Stomach smooth muscle (tissue), 2 donors: ENCODE measurements around the gene PUS3.
A peak's percentile ranks its signal among the peaks of the same experiment; 100 is the strongest.
"Not testable (repeated sequence)": the region's sequence is repeated elsewhere in the genome, so short reads cannot be mapped to it uniquely, and the experiment has no call there.

ENCODE experiments used
- H3K27ac ChIP-seq: one replicate; pipeline ENCODE4 v1.7.0; 2013; ENCODE audit warnings: mild to moderate bottlenecking, low read length, inconsistent platforms
- H3K27me3 ChIP-seq, 2 donors: one replicate each; pipeline ENCODE4 v1.7.0; 2013; ENCODE audit warnings: low read length in 2 of 2; ENCODE audit not compliant: insufficient read depth in 2 of 2, control insufficient read depth in 1 of 2
- H3K36me3 ChIP-seq, 2 donors: one replicate each; pipeline ENCODE4 v1.7.0; 2013; ENCODE audit warnings: low read length in 2 of 2; ENCODE audit not compliant: control insufficient read depth in 2 of 2, insufficient read depth in 2 of 2
- H3K4me1 ChIP-seq: one replicate; pipeline ENCODE4 v1.7.0; 2013; ENCODE audit warnings: low read length; ENCODE audit not compliant: control insufficient read depth, insufficient read depth
- H3K4me3 ChIP-seq, 2 donors: one replicate each; pipeline ENCODE4 v1.7.0; 2013; ENCODE audit warnings: low read length in 2 of 2
- H3K9ac ChIP-seq, 2 donors: one replicate each; pipeline ENCODE4 v1.7.0; 2013; ENCODE audit warnings: low read length in 2 of 2, mild to moderate bottlenecking in 1 of 2
- H3K9me3 ChIP-seq, 2 donors: one replicate each; pipeline ENCODE4 v1.7.0; 2013; ENCODE audit warnings: low read length in 2 of 2; ENCODE audit not compliant: control insufficient read depth in 2 of 2
- donor health status: healthy.
- donor health status: Pancreatic carcinoma.

Gene PUS3

DNA sequence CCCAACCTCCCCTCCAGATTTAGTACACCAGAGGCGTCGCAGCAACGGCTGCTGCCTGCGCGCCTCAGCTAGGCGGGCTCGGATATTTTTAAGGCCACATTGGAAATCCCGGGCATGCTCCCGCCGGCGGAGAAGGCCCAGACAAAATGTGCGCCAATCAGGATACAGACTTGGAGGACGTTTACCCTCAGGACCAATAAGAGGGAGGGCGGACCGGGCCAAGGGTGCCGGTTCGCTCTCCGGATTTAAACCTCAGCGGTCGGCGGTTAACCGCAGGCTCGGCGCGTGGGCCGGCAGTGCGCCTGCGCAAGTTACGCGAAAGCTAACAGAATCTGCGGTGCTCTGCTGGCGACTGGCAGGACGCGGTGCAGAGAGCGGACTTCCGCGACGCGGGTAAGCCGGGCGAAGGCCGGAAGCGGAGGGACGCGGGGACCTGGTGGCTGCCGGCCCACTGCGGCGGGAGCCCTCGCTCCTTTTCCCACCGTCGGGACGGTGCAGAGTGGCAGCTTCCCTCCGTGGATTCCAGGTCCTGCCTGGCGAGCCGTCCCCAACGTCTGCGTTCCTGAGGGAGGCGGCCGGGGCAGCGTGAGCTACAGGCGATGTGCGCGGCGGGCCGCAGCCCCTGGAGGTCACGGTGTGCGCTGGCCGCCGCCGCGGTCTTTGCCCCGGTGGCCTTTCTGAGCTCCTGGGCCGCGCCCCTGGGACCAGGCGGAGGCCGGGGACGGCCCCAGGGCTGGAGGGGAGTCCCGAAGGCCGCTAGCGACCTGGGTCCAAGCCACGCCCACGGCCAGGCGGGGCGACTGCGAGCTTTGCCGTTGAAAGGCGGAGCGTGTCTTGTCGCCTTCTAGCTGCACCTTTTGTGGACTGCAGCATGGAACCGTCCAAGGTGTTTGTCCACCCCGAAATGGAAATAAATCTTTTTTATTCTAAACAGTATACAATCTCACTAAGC lies 15.4 kb downstream of the PUS3 start, which contains the start of gene HYLS1:
TSS of gene HYLS1 (plus strand) at position 296 of the 952 bp plus-strand sequence. CDS start 11,701 bp downstream, outside the sequence.
- no peaks in the 10 kb centered on the region for H3K27me3 ChIP-seq
- peak within 1 kb of the TSS; percentile 87 for H3K27ac ChIP-seq

DNA sequence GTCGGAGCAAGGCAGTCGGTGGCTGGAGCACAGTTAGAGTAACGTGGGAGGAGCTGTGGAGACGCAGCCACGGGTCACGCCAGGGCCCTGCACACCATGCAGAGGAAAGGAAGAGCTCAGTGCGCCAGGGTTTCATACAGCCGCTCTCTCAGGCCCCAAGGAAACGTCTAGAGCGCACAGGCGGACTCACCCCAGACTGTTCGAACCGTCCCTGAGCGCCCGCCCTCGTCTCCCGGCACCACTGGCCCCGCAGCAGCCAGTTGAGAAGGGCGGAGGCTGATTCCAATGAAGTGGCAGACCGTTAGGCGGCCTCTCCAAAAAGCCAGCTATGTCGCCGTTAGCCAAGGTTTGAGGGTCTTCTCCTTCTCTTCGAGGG lies 16.0 kb downstream of the PUS3 start:
- Histone ChIP-seq H3K36me3 (no peaks in the 10 kb centered on the region), H3K4me1 (peaks cover 16% of the 10 kb centered on the region), H3K9ac (peak overlapping the region; percentile 64 to 68), H3K27me3 (no peaks in the 10 kb centered on the region), H3K4me3 (peak overlapping the region; percentile 80 to 87), H3K9me3 (no peaks in the 10 kb centered on the region), H3K27ac (peak overlapping the region; percentile 87)

More for the DNA sequence above, 15.4 kb downstream of the PUS3 start, which contains the start of gene HYLS1:
- Histone ChIP-seq H3K4me1 (peaks cover 16% of the 10 kb centered on the region), H3K9ac (peak within 1 kb of the TSS; percentile 64 to 77), H3K9me3 (no peaks in the 10 kb centered on the region), H3K36me3 (peaks cover 0 to 2% of the 10 kb centered on the region in 2 donors), H3K4me3 (peak within 1 kb of the TSS; percentile 80 to 87)

- no peak overlapping the region for H3K27ac ChIP-seq
- H3K4me3 ChIP-seq: no peak overlapping the region
Measured at GRCh38 chr11:125883375-125883774, 19.6 kb downstream of the PUS3 start.

DNA sequence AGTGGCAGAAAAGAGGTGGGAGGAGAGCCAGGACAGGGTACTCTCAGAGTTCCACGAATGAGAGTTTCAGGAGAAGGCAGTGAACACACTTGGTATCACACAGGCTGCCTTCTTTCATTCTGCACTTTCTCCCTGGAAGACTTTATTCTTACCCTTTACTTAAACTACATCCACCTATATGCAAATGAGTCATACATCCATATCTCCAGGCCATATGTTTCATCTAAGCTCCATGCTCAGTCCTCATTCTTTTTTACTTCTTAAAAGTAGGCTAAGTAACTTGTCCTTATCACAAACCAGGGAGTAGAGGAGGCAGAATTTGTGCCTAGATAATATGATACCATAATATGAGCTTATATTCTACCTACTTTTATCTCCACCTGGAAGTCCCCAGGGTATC lies 21.7 kb downstream of the PUS3 start:
- H3K4me1 ChIP-seq: peaks cover 3% of the 10 kb centered on the region
- no peak overlapping the region for H3K4me3 ChIP-seq
- no peak overlapping the region for H3K9ac ChIP-seq
- no peaks in the 10 kb centered on the region for H3K27me3 ChIP-seq
- no peaks in the 10 kb centered on the region for H3K9me3 ChIP-seq
- H3K36me3 ChIP-seq: no peaks in the 10 kb centered on the region
- no peak overlapping the region for H3K27ac ChIP-seq

More at GRCh38 chr11:125883375-125883774, 19.6 kb downstream of the PUS3 start:
- Histone ChIP-seq H3K9ac (no peak overlapping the region), H3K9me3 (no peaks in the 10 kb centered on the region), H3K27me3 (no peaks in the 10 kb centered on the region), H3K36me3 (no peaks in the 10 kb centered on the region), H3K4me1 (peaks cover 16% of the 10 kb centered on the region)

DNA sequence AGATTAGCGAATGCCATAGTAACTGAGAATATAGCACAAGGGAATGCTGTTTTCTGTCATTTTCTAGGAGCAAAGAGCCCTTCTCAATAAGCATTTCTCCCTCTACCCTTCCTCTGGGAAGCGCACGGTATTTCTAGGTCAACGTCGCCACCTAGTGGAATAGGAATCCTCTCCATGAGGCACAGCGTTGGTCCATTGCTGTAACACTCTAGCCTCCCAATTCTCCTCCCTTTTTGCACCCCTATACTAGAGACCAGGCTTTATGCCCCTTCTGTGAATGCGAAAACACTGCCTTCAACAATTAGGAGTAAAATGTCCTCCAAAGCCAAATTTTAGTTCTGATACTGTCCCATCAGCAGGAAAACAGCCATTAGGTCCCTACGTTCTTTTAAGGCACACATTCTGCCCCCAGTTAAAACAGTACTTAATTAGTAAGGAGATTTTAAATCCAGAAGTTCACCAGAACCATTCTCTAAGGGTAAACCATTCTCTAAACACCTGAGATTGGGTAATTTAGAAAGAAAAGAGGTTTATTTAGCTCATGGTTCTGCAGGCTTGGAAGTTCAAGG lies 28.4 kb downstream of the PUS3 start:
- Histone ChIP-seq H3K9me3 (no peaks in the 10 kb centered on the region), H3K9ac (peak overlapping the region in 1 of 2 donors; percentile 29), H3K36me3 (no peaks in the 10 kb centered on the region), H3K4me1 (no peaks in the 10 kb centered on the region), H3K27me3 (no peaks in the 10 kb centered on the region), H3K4me3 (peak overlapping the region in 1 of 2 donors; percentile 1), H3K27ac (no peak overlapping the region)

DNA sequence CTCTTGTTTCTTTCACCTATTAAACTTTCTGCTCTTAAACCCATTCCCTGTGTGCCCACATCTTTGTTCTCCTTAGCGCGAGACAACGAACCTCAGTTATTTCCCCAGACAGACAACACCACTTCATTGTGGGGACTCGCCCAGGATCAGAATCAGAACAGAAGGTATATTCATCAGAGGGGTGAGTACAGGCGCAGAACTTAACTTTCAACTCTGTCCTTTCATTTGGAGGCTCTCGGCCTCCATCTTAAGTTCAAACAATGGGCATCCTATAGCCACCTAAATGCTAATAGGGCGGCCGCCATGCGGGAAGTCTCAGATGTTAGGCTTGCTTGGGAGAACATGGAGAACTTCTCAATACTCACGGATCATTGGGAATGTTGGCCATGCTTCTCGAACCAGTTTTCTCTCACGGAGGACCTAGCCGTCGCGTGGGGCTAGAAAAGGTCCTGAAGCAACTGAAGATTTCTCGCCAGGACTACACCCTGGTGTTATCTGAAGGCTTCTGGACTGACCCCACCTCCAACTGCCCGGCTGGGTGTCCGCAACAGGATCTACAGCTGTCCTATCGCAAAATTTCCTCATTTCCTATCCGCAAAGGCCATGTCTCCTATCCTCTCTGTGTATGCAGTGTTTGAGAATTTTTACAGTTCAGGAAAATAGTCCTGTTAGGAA lies 29.0 kb downstream of the PUS3 start:
- H3K9me3 ChIP-seq: no peaks in the 10 kb centered on the region
- peak overlapping the region in 1 of 2 donors; percentile 1 for H3K4me3 ChIP-seq
- no peak overlapping the region for H3K9ac ChIP-seq
- H3K4me1 ChIP-seq: no peaks in the 10 kb centered on the region
- H3K27me3 ChIP-seq: no peaks in the 10 kb centered on the region
- H3K27ac ChIP-seq: no peak overlapping the region
- no peaks in the 10 kb centered on the region for H3K36me3 ChIP-seq

DNA sequence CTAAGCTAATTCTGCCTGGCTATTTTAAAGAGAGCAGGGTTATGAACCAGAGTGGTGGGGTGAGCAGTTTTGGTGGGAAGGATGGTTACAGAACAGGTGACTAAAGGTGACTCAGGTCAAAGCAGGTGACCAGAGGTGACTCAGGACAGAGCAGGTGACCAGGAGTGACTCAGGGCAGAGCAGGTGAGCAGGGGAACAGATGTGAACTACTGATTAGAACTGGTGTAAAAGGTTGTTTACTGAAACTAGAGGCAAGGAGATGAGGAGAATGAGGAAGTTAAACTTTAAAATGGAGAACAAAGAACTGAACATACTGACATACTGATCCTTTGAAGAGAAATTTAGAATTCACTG lies 30.9 kb downstream of the PUS3 start:
- Histone ChIP-seq H3K4me3 (no peak overlapping the region), H3K36me3 (no peaks in the 10 kb centered on the region), H3K27ac (no peak overlapping the region), H3K4me1 (no peaks in the 10 kb centered on the region), H3K9ac (no peak overlapping the region), H3K9me3 (no peaks in the 10 kb centered on the region), H3K27me3 (no peaks in the 10 kb centered on the region)

DNA sequence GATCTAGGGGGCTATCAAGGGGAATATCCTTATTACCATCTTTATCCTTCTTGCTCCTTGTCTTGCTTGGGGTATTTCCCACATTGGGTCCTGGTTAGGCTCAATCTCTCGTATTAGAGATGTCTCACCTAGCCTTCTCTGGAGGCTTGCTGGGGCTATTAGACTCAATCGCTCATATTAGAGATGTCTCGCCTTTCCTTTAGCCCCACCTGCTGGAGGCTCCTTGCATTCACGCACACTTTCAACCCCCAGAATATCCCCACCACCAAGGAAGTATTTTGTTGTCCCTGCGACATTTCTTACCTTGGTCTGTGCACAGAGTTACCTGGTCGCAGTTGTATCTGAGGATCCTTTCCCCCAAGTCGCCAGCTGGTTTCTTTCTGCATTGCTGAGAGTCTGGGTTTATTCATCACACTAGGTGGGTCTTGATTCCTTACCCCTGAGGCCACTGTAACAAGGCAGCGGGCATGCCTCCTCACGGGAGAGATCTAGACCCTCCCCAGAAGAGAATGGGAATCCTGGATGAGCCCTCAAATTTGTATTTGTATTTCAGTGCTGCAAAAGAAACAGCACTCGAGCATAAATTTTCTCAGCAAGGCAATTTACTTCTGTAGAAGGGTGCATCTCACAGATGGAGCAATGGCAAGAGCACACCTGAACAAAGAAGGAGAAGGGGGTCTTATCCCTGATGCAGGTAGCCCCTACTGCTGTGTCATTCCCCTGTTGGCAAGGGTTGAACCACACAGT lies 31.4 kb downstream of the PUS3 start:
- Histone ChIP-seq H3K9ac (no peak overlapping the region), H3K4me1 (no peaks in the 10 kb centered on the region), H3K36me3 (no peaks in the 10 kb centered on the region), H3K9me3 (no peaks in the 10 kb centered on the region), H3K27me3 (no peaks in the 10 kb centered on the region), H3K27ac (no peak overlapping the region), H3K4me3 (no peak overlapping the region)

DNA sequence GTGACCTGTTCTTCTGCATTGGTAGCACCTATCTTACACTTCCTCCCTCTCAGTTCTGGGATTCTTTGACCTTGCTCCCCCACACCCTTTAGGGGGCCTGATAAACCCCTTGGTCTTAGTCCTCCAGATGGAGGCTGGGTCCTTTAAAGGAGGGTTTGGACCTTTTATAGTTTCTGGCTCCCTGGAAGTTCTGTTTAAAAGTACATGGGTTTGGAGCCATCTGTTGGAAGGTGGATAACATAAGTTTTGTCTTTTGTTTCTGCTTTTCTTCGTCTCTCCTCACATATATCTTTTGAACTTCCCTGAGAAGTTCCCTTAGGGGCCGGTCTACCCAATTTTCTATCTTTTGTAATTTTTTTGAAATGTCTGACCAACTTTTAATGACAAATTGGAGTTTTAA lies 33.5 kb downstream of the PUS3 start:
- H3K36me3 ChIP-seq: no peaks in the 10 kb centered on the region
- no peak overlapping the region for H3K27ac ChIP-seq
- no peaks in the 10 kb centered on the region for H3K27me3 ChIP-seq
- H3K4me3 ChIP-seq: no peak overlapping the region
- H3K4me1 ChIP-seq: no peaks in the 10 kb centered on the region
- no peaks in the 10 kb centered on the region for H3K9me3 ChIP-seq
- H3K9ac ChIP-seq: no peak overlapping the region

DNA sequence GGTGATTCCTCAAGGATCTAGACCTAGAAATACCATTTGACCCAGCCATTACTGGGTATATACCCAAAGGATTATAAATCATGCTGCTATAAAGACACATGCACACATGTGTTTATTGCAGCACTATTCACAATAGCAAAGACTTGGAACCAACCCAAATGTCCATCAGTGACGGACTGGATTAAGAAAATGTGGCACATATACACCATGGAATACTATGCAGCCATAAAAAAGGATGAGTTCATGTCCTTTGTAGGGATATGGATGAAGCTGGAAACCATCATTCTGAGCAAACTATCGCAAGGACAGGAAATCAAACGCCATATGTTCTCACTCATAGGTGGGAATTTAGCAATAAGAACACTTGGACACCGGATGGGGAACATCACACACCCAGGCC lies 37.7 kb downstream of the PUS3 start:
- H3K9ac ChIP-seq, H3K27me3 ChIP-seq: not testable (repeated sequence)

More for the DNA sequence above, 37.7 kb downstream of the PUS3 start:
- not testable (repeated sequence) for H3K4me1 ChIP-seq, H3K27ac ChIP-seq, H3K4me3 ChIP-seq, H3K9me3 ChIP-seq, H3K36me3 ChIP-seq
